ENCODE results near the gene TMC1.

DNA sequence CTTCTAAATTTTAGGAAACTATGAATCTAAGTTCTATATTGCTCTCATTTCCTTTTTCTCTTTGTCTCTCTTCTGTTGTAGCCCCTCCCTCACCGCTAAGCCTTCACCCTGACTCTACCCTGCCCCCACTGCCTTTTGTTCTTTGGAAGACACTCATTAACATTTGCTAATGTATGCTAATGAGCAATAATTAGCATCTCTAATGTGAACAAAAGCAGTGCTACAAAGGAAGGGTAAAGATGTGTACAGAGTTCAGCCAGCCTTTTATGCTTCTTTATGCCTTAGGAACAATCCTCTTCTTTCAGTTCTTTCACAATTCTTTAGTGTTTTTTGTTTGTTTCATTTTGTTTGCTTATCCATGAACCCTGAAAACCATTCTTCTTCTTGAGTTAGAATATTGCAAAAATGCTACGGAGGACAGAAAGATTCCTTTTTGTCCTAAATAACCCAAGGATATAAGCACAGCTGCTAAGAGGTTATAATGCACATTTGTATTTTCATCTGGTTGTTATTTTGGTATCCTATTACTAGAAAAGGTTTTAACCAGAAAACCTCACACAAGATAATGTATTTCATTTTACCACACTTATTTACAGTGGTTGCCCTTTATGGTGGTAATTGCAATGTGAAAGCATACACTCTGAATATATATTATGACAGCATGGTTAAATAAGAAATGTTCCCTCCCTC, 159.3 kb downstream of the TMC1 start:
- TF ChIP-seq, protein P1, sequence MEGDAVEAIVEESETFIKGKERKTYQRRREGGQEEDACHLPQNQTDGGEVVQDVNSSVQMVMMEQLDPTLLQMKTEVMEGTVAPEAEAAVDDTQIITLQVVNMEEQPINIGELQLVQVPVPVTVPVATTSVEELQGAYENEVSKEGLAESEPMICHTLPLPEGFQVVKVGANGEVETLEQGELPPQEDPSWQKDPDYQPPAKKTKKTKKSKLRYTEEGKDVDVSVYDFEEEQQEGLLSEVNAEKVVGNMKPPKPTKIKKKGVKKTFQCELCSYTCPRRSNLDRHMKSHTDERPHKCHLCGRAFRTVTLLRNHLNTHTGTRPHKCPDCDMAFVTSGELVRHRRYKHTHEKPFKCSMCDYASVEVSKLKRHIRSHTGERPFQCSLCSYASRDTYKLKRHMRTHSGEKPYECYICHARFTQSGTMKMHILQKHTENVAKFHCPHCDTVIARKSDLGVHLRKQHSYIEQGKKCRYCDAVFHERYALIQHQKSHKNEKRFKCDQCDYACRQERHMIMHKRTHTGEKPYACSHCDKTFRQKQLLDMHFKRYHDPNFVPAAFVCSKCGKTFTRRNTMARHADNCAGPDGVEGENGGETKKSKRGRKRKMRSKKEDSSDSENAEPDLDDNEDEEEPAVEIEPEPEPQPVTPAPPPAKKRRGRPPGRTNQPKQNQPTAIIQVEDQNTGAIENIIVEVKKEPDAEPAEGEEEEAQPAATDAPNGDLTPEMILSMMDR (IDR thresholded peaks at IDR 0.05 in 4 of 5, conservative IDR thresholded peaks at IDR 0.05 in 1 of 5): no peak
- TF ChIP-seq POLR2A (IDR thresholded peaks at IDR 0.05): no peak
